Cerebellar cortex (tissue), 1 donor: ENCODE data around the gene OPRL1.

ENCODE experiments used
- DNase-seq: peaks from one replicate; pipeline ENCODE4 v3.0.0-alpha.2; 2015; ENCODE audit warnings: low spot score

OPRL1 gene

GRCh38 chr20:64042054-64042781 lies 37.7 kb upstream of the OPRL1 start:
- no peak for DNase-seq

GRCh38 chr20:64043768-64044167 lies 36.1 kb upstream of the OPRL1 start:
- DNase-seq, result no peak

GRCh38 chr20:64044484-64045247 lies 35.2 kb upstream of the OPRL1 start:
- no peak for DNase-seq

DNA sequence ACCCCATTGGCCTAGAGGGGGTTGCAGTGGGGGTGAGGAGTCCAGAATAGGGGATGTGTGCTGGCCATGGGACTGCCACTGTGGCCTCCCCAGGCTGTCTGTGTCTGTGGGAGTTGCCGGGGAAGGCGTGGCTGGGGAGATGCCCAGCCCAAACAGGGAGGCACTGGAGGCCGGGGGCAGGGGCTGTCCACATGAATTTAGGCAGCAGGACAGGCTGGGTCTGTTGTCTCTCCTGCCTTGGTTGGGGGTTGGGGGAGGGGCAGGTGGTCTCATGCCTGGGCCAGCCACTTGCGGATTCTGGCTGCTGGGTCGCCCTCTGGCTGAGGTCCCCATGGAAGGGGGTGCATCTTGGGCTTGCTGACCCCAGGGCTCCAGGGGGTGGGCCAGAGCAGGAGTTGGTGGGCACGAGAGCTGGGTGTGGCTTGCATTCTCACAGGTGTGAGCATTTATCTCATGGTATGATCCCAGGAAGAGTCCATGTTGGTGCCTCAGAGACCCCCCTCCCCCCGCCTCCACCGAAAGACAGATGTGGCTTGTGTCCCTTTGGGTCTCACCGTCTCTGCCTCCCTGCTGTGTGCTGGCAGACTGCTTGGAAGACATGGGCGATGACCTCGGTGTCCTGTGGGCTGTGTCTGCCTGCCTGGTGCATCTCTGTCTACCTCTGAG lies 34.4 kb upstream of the OPRL1 start:
- DNase-seq, result no peak

DNA sequence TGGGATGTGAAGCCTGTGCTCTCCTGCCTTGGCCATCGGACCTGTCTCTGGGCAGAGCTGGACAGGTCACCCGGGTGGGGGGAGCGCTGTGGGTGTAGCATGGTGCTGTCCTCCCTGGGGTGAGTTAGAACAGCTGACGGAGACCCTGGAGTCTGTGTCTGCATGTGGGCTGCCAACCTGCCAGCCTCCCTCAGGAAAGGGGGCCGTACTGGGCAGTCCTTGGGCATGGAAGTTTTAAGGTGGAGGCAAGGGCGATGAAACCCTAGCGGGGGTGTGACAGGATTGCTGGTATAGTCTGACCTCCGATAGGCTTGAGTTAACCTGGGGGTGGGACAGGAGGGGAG lies 32.9 kb upstream of the OPRL1 start:
- DNase-seq, result no peak

DNA sequence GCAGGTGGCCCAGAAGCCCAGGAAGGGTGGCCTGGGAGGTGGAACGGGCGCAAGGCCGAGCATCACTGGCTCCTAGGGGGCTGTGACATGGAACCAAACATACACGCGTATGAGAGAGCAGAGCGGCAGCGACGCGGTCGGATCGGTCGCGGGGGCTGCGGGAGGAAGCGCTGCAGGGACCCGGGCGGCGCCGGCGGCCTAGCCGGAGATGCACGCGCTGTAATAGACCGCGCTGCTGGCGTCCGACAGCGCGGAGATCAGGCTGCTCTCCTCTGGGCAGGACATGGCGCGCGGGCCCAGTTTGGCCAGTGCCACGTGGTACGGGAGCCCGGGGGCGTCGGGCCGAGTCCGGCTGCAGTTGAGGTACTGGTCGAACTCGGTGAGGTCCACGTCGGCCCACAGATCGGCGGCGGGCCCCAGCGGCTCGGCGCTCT lies 31.9 kb upstream of the OPRL1 start:
- DNase-seq, result no peak

- DNase-seq, result no peak
Measured at GRCh38 chr20:64048402-64049044, 31.4 kb upstream of the OPRL1 start.

GRCh38 chr20:64049060-64049877 lies 30.6 kb upstream of the OPRL1 start, which contains the start of gene SOX18:
Gene SOX18, minus strand, starts transcription at chr20:64049639. Its CDS starts 123 bp downstream, at chr20:64049516.
- no peak for DNase-seq

GRCh38 chr20:64049878-64050260 lies 30.0 kb upstream of the OPRL1 start:
- DNase-seq, result no peak

DNA sequence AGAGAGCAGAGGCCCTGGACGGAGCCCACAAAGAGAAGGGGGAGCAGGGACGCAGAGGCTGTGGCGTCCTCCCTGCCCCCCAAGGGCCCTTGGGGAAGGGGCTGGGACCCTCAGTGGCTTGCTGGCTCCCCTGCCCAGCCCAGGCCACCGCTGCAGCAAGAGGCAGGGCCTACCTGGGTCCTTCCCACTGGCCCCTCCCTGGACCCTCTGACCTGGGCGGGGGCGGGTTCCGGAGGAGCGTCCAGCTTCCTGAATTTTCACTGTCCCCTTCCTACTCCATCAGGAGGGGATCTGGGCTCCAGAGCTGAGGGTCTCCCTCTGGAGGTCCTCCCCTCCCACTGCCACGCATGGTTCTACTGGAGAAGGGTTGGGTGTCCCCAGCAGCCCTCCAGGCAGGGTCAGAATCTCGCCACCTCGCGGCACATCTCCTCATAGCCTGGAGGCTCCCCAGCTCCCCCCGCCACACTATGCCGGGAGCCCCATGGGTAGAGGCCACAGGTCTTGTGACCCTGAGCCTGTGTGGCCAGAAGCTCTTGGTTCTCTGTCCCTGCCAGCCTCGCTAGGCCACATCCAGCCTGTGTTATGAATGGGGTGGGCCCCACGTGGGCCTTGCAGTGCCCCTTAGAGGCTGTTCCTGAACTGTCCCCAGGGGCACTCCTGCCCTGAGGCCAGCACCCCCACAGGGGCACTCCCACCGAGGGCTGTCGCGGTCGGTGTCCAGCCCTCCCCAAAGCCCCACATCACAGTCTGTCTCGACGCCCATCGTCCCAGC lies 29.4 kb upstream of the OPRL1 start:
- no peak for DNase-seq

DNA sequence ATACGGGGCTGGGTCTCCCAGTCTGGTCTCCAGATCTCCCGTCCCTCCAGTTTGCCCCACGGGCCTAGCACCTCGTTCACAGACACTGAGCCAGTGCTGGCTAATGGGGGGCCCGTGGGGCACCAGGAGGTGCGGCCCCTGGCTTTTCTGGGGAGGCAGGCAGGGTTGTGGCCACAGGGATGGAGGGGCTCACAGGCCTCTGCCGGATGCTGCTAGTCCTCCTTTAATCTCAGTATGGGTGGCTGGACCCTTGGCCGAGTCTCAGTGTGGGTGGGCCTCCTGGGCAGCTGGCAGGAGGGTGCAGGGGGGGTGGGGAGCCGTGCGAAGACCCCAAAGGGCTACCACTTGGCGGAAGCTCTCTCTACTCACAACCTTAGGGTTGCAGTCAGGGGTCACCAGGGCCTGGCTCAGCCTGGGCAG lies 28.8 kb upstream of the OPRL1 start:
- no peak for DNase-seq

DNA sequence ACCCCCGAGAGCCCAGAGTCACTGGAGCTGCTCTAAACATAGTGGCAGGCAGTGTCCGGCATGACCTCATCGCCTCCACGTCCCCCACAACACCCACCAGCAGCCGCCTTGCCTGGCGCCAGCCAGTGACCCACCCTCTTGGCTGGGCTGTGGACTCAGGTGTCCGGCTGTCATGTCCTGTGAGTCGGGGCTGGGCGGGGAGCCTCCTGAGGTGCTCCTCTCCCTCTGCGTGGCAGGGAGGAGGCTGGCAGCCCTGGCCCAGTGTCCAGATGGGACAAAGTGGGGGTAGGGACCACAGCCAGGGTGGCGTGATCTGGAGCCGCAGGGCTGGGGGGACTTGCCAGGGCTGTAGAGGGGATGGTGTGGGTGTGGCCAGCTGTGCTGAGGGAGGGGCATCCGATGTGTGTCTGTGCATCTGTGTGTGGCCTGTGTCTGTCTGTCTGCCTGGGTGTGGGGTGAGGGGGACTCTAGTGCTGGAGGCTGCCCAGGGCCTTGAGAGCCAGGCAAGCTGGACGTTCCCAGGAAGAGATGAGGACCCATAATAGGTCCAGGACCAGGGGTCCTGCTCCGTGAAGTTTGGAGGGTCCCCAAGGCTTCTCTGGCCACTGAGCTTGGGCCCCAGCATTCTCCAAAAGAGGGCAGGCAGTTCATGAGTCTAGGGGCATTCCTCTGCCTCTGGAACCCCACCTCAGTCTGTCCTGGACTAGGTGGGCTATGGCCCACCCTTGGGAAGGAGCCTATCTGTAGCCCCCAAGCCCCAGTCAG lies 28.1 kb upstream of the OPRL1 start:
- DNase-seq, result no peak

- DNase-seq, result no peak
Measured at GRCh38 chr20:64052326-64052722, 27.6 kb upstream of the OPRL1 start.

DNA sequence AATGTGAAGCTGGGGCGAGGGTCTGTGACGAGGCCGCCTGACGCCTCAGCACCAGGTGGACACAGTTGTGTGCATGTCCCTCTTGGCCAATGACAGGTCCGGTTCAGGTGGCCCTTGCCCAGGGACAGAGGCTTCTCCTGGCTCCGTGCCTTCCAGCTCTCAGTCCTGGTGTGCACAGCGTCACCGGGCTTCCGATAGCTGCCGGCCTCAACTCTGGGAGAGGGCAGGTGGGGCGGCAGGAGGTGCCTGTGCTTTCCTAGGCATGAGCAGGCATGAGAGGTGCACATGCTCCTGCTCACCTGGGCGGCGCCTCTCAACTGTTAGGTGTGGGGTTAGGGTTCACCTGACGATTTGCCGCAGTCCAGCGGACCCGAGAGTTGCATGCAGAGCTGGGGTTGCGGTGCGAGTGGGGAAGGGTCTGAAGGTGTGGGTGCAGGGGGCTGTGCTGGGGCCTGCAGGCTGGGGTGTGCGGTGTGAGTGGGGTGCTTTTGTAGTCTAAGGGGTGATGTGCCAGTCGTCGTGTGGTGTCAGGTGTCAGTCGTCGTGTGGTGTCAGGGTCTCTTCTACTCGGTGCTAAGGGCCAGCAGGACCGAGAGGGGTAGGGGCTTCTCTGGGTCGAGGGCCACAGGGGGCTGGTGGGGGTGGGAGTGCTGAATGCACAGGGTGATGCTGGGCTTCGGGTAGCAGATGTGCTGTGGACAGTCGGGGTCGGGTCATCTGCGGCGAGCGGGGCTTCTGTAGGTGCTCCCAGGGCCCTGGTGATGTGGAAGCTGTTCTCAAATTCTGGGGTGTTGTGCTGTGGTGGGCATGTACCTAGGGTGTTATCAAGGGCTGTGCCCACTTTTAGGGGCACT lies 26.7 kb upstream of the OPRL1 start:
- no peak for DNase-seq

DNA sequence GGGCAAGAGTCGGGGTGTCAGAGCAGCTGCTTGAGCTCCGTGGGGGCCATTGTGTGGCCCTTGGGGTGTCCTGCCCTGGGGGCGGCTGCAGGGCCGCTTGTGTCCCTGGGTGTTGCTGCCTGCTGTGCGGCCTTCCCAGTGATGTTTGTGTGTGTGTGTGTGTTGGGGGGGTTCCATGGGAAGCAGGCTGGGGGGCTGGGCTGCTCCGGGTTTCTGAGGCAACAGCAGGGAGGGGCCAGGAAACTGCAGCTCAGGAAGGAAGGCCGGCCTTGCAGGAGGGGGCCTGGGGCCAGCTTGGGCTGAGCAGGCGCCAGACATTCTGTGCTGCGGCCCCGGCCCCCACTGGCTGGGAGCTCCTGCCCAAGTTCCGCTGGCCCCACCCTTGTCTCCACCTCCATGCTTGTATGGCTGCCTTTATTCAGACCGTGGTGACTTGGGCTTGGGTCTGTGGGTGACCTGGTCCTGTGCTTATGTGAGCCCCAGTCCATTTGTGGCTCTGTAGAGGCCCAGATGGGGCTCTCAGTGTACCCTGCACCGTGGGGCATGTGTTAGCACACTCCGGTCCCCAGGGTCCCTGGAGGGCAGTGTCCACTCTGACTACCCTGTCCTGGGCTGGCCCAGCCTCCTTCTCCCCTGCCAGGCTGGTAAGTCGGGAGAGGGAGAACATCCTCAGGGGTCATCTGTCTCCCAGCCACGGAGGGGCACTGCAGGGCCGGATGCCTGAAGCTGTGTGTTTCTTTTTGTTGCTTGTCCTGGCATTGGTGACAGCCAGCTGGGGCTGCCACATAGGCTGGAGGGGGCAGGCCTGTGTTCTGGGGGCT lies 25.8 kb upstream of the OPRL1 start:
- DNase-seq, result peak; percentile 61

DNA sequence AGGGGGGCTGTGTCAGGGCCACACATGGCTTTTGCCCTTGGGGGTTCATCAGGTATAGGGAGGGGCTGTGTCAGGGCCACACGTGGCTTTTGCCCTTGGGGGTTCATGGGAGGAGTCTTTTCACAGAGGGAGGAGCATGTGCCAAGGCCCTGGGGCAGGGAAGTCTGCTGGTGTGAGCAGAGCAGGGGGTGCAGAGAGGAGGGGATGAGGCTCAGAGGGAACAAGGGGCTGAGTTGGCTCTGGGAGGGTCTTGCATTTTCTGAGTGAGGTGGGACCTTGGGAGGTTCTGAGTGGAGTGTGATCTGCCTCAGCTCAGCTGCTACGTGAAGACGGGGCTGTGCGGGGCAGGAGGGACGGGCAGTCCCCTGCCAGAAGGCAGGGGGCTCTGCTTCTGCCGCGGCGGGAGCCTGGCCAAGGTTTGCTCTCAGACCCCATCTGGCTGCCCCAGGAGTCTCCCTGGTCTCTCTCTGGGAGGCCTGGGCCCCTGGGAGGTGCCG lies 24.4 kb upstream of the OPRL1 start:
- no peak for DNase-seq

DNA sequence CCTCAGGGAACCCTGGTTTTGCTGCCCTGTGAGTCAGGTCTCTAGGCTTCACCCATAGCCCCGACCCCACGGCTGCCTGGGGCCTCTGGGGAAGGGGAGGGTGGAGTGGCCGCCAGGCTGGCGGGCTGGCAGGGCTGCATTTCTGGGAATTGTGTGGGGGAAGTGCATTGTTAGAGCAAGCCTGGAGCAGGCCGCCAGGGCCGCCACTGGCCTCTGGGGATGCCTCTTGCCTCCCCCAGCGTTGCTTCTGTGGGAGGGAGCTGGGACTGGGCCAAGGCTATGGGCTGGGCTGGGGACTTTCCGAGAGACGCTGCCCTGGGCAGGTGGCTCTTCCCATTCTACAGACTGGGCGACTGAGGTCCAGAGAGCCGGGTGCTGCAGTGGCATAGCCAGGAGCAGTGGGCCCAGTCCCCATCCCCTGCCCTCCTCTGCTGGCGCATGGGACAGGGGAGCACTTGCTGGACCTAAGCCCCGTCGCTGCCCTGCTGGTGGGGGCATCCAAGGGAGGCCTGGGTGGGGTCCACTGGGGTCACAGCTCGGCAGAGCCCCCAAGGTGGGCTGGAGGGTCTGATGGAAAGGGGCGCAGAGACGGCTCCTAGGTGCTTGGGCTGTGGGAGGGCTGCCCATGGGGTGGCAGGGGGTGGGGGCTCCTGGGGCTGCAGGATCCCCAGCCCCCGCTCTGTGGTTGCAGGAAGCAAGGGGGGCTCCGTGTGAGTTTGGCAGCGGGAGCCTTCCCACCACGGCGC lies 23.8 kb upstream of the OPRL1 start:
- DNase-seq, result no peak

- no peak for DNase-seq
Measured at GRCh38 chr20:64056639-64056888, 23.3 kb upstream of the OPRL1 start.
